ENCODE results near the gene SLC22A7. TPM values are rescaled to one million over a fixed set of nuclear protein-coding genes. Genes with fewer than 3 reads are reported as not detected.

Gene SLC22A7, protein sequence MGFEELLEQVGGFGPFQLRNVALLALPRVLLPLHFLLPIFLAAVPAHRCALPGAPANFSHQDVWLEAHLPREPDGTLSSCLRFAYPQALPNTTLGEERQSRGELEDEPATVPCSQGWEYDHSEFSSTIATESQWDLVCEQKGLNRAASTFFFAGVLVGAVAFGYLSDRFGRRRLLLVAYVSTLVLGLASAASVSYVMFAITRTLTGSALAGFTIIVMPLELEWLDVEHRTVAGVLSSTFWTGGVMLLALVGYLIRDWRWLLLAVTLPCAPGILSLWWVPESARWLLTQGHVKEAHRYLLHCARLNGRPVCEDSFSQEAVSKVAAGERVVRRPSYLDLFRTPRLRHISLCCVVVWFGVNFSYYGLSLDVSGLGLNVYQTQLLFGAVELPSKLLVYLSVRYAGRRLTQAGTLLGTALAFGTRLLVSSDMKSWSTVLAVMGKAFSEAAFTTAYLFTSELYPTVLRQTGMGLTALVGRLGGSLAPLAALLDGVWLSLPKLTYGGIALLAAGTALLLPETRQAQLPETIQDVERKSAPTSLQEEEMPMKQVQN
- not detected in 2 replicates for total RNA-seq (2014; rRNA removed; shearing (Covaris generic))
- polyA plus RNA-seq (2015; cell fraction: cytosol; rRNA removed): not detected in 2 replicates
- polyA plus RNA-seq (2015; cell fraction: nucleus; rRNA removed): not detected in 2 replicates

GRCh38 chr6:43297644-43298564 lies at the start of gene SLC22A7:
TSS of gene SLC22A7 (plus strand) at chr6:43298260. CDS start at chr6:43298359, 99 bp downstream.
- DNase-seq (ENCODE audit: low read depth): no peak

- no peak for DNase-seq (ENCODE audit: low read depth)
Measured at GRCh38 chr6:43248791-43249190, 49.3 kb upstream of the SLC22A7 start.

DNA sequence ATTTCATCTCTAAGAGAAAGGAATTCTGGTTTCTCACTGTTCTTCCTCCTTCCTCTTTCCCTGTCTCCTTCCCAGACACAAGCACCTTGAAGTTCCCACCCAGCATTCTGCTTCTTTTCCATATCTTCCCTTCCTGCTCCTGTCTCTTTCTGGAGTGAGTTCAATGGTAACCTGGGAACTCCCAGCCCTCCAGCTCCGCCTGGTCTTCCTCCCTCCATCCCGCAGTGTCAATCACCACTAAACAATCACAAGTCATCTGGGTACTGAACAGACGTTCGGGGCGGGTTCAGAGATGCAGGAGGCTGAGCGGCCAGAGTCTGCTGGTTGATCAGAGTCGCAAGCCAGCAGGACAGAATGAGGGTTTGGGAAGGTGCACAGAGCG lies 47.1 kb upstream of the SLC22A7 start:
- no peak for DNase-seq (ENCODE audit: low read depth)

GRCh38 chr6:43253401-43253800 lies 44.7 kb upstream of the SLC22A7 start:
- DNase-seq (ENCODE audit: low read depth): no peak

GRCh38 chr6:43254138-43254817 lies 43.8 kb upstream of the SLC22A7 start:
- DNase-seq (ENCODE audit: low read depth): no peak

DNA sequence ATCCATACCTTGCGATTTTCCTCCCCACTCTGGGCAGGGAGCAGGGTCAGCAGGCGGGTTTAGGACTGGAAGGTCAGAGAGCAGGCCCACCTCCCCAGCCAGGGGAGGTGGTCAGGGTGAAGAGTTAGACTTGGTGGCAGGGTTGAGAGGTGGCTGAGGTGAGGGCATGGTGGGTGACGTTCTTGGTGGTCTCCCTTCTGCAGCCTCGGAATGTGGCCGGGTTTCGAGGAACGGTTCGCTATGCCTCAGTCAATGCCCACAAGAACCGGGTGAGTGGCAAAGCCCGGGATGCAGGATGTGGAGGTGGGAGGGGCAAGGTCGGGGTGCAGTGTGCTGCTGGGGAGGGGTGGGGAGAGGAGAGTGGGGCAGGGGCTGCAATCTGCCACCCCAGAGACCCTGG lies 43.2 kb upstream of the SLC22A7 start:
- no peak for DNase-seq (ENCODE audit: low read depth)

DNA sequence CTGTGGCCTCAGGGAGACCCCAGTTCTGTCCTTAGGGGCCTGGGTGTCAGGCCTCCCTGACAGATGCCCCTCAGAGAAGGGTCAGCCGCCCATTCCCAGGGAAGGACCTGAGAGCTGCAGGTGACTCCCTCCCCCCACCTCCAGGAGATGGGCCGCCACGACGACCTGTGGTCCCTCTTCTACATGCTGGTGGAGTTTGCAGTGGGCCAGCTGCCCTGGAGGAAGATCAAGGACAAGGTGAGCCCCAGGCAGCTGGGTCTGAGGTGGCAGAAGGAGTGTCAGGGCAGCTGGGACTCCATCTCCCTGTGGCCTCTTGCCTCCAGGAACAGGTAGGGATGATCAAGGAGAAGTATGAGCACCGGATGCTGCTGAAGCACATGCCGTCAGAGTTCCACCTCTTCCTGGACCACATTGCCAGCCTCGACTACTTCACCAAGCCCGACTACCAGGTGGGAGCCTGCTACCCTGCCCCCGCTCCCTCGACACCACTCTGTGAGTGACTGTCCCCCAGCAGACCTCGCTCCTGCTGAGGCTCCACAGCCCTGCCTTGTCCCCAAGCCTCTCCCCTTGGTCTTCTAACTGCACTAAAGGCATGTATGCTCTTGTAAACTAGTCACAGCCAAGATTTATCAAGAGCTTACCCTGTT lies 42.5 kb upstream of the SLC22A7 start:
- no peak for DNase-seq (ENCODE audit: low read depth)

DNA sequence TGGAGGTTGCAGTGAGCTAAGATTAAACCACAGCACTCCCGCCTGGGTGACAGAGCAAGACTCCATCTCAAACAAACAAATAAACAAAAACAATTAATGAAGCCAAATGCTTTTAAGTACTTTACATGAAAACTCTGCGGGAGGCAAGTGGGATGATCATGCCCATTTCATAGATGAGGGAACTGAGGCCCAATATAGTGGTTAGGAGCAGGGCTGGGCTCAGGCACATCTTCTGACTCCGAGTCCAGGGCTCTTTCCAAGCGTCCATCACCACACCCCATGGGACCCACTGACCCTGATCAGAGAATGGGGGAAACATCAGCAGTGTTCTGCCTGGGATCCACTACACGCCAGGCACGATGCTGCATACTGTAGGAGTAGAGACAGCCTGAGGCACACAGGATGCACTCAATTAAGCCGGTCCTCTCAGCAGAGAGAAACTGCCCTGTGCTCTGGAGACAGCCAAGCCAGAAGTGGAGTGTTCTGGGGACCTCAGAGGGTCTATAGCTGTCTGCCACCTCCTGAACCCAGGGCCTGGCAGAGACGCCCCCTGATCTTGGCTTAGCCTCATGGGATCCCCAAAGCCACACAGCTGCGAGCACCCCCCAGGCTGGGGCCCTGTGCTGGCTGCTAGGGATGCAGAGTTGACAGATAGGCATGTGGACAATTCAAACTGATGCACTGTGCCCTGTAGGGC lies 41.2 kb upstream of the SLC22A7 start:
- no peak for DNase-seq (ENCODE audit: low read depth)

DNA sequence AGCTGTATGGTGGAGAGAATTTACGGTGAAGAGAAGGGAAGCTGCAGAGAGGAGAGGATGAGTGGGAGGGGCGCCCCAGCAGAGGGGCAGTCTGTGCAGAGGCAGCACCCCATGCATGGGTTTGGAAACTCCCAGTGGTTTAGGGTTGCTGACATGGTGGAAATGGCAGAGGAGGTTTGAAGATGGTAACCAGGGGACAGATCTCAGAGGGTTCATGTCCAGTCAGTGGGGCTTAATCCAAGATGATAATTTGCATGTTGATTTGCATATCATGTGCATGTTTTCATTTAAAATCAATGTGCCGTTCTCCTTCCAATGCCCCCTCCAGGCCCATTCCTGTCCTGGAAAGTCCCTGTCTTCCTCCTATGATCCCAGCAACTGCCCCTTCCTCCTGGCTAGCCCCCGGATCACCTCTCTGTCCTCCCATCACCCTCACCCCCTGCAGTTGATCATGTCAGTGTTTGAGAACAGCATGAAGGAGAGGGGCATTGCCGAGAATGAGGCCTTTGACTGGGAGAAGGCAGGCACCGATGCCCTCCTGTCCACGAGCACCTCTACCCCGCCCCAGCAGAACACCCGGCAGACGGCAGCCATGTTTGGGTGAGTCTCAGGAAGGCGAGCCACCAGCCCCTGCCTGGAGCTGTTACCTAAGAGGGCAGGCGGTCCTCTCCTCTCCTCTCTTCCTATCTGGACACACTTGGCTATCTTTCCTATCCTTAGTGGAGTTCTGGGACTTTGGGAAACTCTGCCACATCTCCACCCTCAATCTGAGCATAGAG lies 40.5 kb upstream of the SLC22A7 start:
- no peak for DNase-seq (ENCODE audit: low read depth)

DNA sequence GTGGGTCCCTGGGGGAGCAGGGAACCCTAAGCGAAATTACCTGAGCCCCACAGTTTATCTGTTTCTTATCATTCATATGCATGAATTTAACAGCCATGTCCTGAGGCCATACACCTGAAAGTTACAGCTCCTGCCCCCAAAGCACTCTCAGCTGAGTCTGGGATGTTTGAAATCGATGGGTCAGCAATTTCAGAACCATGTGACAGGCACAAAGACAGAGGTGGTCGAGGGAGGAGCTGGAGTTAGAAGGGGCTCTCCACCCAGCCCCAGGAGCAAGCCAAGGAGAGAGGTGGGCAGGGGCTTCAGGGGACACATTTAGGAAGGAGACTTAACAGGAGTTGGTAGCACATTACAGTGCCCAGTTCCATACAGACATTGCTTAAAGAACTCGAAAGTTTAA lies 39.9 kb upstream of the SLC22A7 start:
- no peak for DNase-seq (ENCODE audit: low read depth)

- no peak for DNase-seq (ENCODE audit: low read depth)
Measured at GRCh38 chr6:43258807-43259686, 39.0 kb upstream of the SLC22A7 start.

DNA sequence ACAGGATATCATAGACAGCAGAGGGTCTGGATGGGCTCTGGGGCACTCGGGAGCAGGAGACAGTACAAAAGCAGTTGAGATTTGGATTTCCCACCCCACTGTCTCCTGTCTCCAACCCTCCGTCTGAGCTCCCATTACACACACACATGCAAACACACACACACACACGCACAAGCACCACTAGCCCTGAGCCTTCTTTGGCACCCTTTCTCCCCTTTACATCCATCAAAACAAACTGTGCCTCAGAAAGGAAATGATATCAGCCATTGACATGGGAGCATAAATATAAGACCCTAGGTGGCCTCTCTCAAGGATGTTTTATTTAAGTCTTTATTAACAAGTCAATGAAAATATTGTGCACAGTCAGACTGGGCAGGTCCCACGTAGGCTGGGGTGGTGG lies 37.3 kb upstream of the SLC22A7 start:
- no peak for DNase-seq (ENCODE audit: low read depth)

DNA sequence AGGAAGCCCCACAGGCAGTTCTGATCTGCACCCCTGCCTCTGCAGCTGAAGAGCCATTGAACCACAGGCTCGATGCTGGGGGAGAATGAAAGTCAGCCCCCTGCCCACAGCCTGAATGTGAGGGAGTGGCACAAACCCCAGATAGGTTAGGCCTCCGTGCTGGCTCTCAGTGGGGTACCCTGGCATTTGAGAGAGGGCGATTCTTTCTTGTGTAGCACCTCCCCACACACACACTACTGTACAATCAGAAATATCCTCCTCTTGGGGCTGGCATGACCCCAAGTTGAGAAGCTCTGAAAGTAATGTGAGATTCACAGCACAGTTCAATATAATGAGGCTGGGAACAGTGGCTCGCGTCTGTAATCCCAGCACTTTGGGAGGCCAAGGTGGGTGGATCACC lies 36.9 kb upstream of the SLC22A7 start:
- no peak for DNase-seq (ENCODE audit: low read depth)

DNA sequence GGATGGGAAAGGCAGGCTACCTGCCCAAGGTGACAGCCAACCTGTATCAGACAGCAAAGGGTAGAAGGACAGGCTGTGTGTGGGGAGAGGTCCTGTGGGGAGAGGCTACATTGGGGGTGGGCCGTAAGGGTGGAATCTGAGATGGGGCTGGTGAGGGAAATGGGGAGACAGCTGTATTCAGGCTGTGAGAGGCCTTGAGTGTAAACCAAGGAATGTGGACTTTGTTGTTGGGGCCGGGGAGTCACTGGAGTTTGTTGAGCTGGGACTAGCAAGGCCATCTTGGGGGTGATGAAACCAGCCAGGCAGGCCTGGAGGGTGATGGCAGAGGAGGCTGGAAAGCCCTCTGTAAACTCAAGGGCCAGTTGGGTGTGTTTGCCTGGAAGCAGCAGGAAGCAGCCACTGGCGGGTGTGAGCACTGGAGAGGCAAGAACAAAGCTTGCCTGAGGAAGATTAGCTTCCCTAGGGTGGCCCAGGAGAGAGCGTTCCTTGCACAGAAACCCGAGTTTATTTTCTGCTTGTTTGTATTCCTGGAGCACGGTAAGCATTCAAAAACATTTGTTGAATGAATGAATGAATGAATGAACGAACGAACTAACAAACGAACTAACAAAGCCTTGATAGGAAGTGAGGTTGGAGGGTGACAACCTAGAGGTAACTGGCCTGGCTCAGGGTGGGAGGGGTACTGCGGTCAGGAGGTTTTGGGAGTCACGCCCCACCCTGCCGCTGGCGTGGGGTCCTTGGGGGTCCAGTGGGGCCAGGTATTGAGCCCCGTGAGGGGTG lies 35.9 kb upstream of the SLC22A7 start:
- DNase-seq (ENCODE audit: low read depth): no peak

DNA sequence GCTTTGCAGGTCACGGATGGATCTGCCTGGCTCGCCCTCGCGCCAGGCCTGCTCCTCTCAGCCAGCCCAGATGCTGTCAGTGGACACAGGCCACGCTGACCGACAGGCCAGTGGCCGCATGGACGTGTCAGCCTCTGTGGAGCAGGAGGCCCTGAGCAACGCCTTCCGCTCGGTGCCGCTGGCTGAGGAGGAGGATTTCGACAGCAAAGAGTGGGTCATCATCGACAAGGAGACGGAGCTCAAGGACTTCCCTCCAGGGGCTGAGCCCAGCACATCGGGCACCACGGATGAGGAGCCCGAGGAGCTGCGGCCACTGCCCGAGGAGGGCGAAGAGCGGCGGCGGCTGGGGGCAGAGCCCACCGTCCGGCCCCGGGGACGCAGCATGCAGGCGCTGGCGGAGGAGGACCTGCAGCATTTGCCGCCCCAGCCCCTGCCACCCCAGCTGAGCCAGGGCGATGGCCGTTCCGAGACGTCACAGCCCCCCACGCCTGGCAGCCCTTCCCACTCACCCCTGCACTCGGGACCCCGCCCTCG lies 35.2 kb upstream of the SLC22A7 start:
- DNase-seq (ENCODE audit: low read depth): no peak

DNA sequence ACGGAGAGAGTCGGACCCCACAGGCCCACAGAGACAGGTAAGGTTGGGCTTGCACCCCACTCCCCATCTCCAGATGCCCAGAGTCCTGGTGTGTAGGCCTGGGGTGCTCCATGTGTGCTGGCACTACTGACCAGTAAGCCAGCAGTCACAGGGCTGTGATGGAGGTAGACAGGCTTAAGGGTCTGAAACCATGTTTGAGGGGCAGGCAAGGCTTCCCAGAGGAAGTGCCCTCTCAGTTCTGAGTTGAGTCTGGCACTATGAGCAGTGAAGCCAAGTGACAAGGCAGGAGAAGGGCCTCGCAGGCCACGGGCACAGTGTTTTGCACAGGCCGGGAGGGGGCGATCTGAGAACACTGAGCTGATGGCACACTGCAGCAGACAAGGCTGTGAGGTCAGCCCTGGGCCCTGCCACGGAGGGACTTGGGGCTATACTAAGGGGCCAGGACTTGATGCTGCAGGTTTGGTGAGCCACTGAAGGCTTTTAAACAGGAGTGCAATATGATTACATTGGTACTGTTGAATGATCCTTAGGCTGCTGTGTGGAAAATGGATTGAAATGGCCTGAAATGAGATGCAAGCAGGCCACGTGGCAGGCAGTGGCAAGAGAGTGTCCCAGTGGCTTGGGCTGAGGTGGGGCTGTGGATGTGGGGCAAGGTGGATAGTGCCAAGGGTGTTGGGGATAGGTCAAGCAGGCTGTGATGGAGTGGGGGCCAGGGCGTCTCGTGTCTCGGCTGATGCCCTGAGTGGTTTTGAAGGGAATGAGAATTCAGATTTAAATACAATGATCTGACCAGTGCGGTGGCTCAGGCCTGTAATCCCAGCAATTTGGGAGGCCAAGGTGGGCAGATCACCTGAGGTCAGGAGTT lies 34.5 kb upstream of the SLC22A7 start:
- DNase-seq (ENCODE audit: low read depth): peak; percentile 58
